Measurements from ENCODE around the gene SLC16A5.

GRCh38 chr17:75063626-75064025 lies 24.1 kb upstream of the SLC16A5 start:
- no peak for TF ChIP-seq TARDBP (IDR thresholded peaks at IDR 0.05)
- TF ChIP-seq BHLHE40 (IDR thresholded peaks at IDR 0.05; ENCODE audit: borderline replicate concordance): no peak
- TF ChIP-seq CTBP1 (IDR thresholded peaks at IDR 0.05; ENCODE audit: borderline replicate concordance): no peak
- TF ChIP-seq ELF4 (IDR thresholded peaks at IDR 0.05): no peak

Data from HEK293T (cell line).